ENCODE measurements around the gene RALGPS2. TPM values are rescaled to one million over a fixed set of nuclear protein-coding genes. Genes with fewer than 3 reads are reported as not detected.

The RALGPS2 gene
- total RNA-seq, 1 experiment from 2014 or later: 13.3 TPM

- H3K4me1 Mint-ChIP-seq (ENCODE audit: insufficient read depth, unreplicated experiment): peaks cover 6% of the 10 kb centered on the region
- H3K36me3 Mint-ChIP-seq (ENCODE audit: insufficient read depth, unreplicated experiment): no peaks in the 10 kb centered on the region
- ChIA-PET CTCF (interaction anchor here (0.7 kb wide), 1 partner anchor 256 kb away, joined by 3 read pairs; no protein-coding TSS in a partner anchor), POLR2A (interaction anchor here (0.7 kb wide), 1 partner anchor 282 kb away, joined by 3 read pairs; no protein-coding TSS in a partner anchor)
- no peaks in the 10 kb centered on the region for H3K9me3 Mint-ChIP-seq (ENCODE audit: unreplicated experiment)
- no peak overlapping the region for H3K4me3 Mint-ChIP-seq (ENCODE audit: unreplicated experiment)
- intact Hi-C loops (cut with micrococcal nuclease): no loop called here
- no peaks in the 10 kb centered on the region for H3K27me3 Mint-ChIP-seq (ENCODE audit: insufficient read depth, unreplicated experiment)
- BruUV-seq (replicated peaks): no TSS peak
- TF ChIP-seq CTCF (IDR thresholded peaks at IDR 0.05; ENCODE audit: unreplicated experiment): no peak
- no peak for DNase-seq (ENCODE audit: unreplicated experiment)
- no peak overlapping the region for H3K27ac Mint-ChIP-seq (ENCODE audit: low read depth, unreplicated experiment)
Observed at GRCh38 chr1:178716111-178716510, 8.9 kb upstream of the RALGPS2 start.

GRCh38 chr1:178718520-178718919 lies 6.5 kb upstream of the RALGPS2 start:
- BruUV-seq (replicated peaks): no TSS peak

GRCh38 chr1:178723546-178723945 lies 1.5 kb upstream of the RALGPS2 start:
- Mint-ChIP-seq H3K36me3 (ENCODE audit: insufficient read depth, unreplicated experiment) (no peaks in the 10 kb centered on the region), H3K4me1 (ENCODE audit: insufficient read depth, unreplicated experiment) (peaks cover 25% of the 10 kb centered on the region), H3K27ac (ENCODE audit: low read depth, unreplicated experiment) (no peak overlapping the region), H3K27me3 (ENCODE audit: insufficient read depth, unreplicated experiment) (no peaks in the 10 kb centered on the region), H3K4me3 (ENCODE audit: unreplicated experiment) (no peak overlapping the region), H3K9me3 (ENCODE audit: unreplicated experiment) (no peaks in the 10 kb centered on the region)
- intact Hi-C loops (cut with micrococcal nuclease): no loop called here
- DNase-seq (ENCODE audit: unreplicated experiment): peak; percentile 54
- ChIA-PET POLR2A (interaction anchor here (0.8 to 0.9 kb wide), 2 partner anchors 19 to 21 kb away, joined by 3 to 4 read pairs; no protein-coding TSS in a partner anchor), CTCF (interaction anchor here (1.0 to 1.5 kb wide), 2 partner anchors 65 to 181 kb away, joined by 3 to 5 read pairs; no protein-coding TSS in a partner anchor)
- TF ChIP-seq CTCF (IDR thresholded peaks at IDR 0.05; ENCODE audit: unreplicated experiment): no peak
- no TSS peak for BruUV-seq (replicated peaks)

More at GRCh38 chr1:178718520-178718919, 6.5 kb upstream of the RALGPS2 start:
- Mint-ChIP-seq H3K27me3 (ENCODE audit: insufficient read depth, unreplicated experiment) (no peaks in the 10 kb centered on the region), H3K27ac (ENCODE audit: low read depth, unreplicated experiment) (no peak overlapping the region), H3K4me3 (ENCODE audit: unreplicated experiment) (no peak overlapping the region), H3K4me1 (ENCODE audit: insufficient read depth, unreplicated experiment) (peaks cover 3% of the 10 kb centered on the region), H3K36me3 (ENCODE audit: insufficient read depth, unreplicated experiment) (no peaks in the 10 kb centered on the region), H3K9me3 (ENCODE audit: unreplicated experiment) (no peaks in the 10 kb centered on the region)
- no peak for TF ChIP-seq CTCF (IDR thresholded peaks at IDR 0.05; ENCODE audit: unreplicated experiment)
- DNase-seq (ENCODE audit: unreplicated experiment): no peak
- intact Hi-C loops (cut with micrococcal nuclease): no loop called here
- ChIA-PET CTCF (interaction anchor here (0.5 to 1.2 kb wide), 4 partner anchors 11 to 677 kb away, joined by 3 to 6 read pairs (median 3); no protein-coding TSS in a partner anchor), POLR2A (no interaction called here)

- ChIA-PET POLR2A (interaction anchor here (0.6 to 4.5 kb wide), 7 partner anchors 10 to 187 kb away, joined by 3 to 38 read pairs (median 7); no protein-coding TSS in a partner anchor), CTCF (interaction anchor here (0.6 to 1.5 kb wide), 5 partner anchors 25 to 367 kb away, joined by 3 to 5 read pairs (median 3); no protein-coding TSS in a partner anchor)
- H3K27me3 Mint-ChIP-seq (ENCODE audit: insufficient read depth, unreplicated experiment): no peaks in the 10 kb centered on the region
- no TSS peak for BruUV-seq (replicated peaks)
- H3K27ac Mint-ChIP-seq (ENCODE audit: low read depth, unreplicated experiment): peak overlapping the region; percentile 83
- no peak for DNase-seq (ENCODE audit: unreplicated experiment)
- no peaks in the 10 kb centered on the region for H3K9me3 Mint-ChIP-seq (ENCODE audit: unreplicated experiment)
- intact Hi-C loops (cut with micrococcal nuclease): no loop called here
- peak overlapping the region; percentile 79 for H3K4me3 Mint-ChIP-seq (ENCODE audit: unreplicated experiment)
- H3K4me1 Mint-ChIP-seq (ENCODE audit: insufficient read depth, unreplicated experiment): peaks cover 25% of the 10 kb centered on the region
- no peaks in the 10 kb centered on the region for H3K36me3 Mint-ChIP-seq (ENCODE audit: insufficient read depth, unreplicated experiment)
- TF ChIP-seq CTCF (IDR thresholded peaks at IDR 0.05; ENCODE audit: unreplicated experiment): no peak
Observed at GRCh38 chr1:178724376-178724727, 692 bp upstream of the RALGPS2 start.

Data from MCF 10A (cell line).